Measurements from ENCODE around the gene P2RY6. TPM values are rescaled to one million over a fixed set of nuclear protein-coding genes. Genes with fewer than 3 reads are reported as not detected.

Gene P2RY6
- total RNA-seq, 1 experiment from 2014 or later: not detected

DNA sequence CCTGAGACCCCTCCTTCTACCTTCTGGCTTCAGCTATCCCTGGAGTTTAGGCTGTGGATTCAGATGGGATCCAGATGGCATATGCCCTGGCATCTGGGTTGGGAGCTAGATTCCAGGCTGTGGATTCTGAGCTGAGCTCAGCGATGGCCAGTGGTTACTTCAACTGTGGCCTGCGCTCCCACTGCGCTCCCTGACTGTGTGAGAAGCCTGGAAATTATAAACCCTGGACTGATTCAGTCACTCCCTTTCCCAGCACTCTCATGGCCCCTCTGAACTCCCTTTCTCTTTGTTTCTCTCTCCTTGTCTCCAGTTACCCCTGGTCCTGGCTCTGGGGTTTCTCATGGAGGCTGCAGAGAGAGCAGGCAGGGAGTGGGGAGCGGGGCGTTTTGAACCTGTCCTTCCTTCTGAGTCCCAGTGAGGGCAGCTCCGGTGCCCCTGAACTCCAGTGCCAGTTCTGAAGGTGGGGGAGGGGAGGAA lies 40.8 kb downstream of the P2RY6 start:
- no peak overlapping the region for H3K56ac ChIP-seq (ENCODE audit: insufficient read length, low read depth, low read length)
- no peaks in the 10 kb centered on the region for H3K4me1 ChIP-seq (ENCODE audit: insufficient read depth, low read length)
- H2BK15ac ChIP-seq (ENCODE audit: low read depth, low read length): no peak overlapping the region
- no CpG with 5 or more reads among the region's 6 CpGs for WGBS (ENCODE audit: extremely low coverage, insufficient read length, low lambda C conversion rate)
- no peaks in the 10 kb centered on the region; the same call in 1 of the 2 replicates for H3K27me3 ChIP-seq (ENCODE audit: insufficient read depth, low read length)
- DNase-seq: no peak
- no peaks in the 10 kb centered on the region for H3K79me1 ChIP-seq (ENCODE audit: insufficient read depth, low read depth, low read length, poor library complexity, severe bottlenecking)
- no peaks in the 10 kb centered on the region for H4K20me1 ChIP-seq (ENCODE audit: control insufficient read depth, insufficient read depth, insufficient read length)
- no peak overlapping the region for H3K27ac ChIP-seq (ENCODE audit: insufficient read length, low read depth, low read length)
- no peaks in the 10 kb centered on the region for H3K9me3 Mint-ChIP-seq
- H3K14ac ChIP-seq (ENCODE audit: insufficient read depth, low read length): no peak overlapping the region
- H3T11ph ChIP-seq (ENCODE audit: low read length): no peak overlapping the region
- H3K9ac ChIP-seq (ENCODE audit: extremely low read depth, insufficient read length, low read length): no peak overlapping the region
- no peak overlapping the region for H4K91ac ChIP-seq (ENCODE audit: insufficient read length, low read depth, low read length)
- H3K4ac ChIP-seq (ENCODE audit: low read depth, low read length): no peak overlapping the region
- no peak overlapping the region for H2BK12ac ChIP-seq (ENCODE audit: insufficient read length, low read depth, low read length)
- no peaks in the 10 kb centered on the region; the same call in 1 of the 2 replicates for H3K79me2 ChIP-seq (ENCODE audit: insufficient read depth, low read length)
- H3K27me3 Mint-ChIP-seq (ENCODE audit: low read depth): peaks cover 36% of the 10 kb centered on the region
- H3K27ac Mint-ChIP-seq: no peak overlapping the region; a peak in 1 of 7 replicates
- no peak overlapping the region for H4K8ac ChIP-seq (replicated peaks; ENCODE audit: insufficient read length, low read depth, low read length)
- no peak overlapping the region for H2BK20ac ChIP-seq (ENCODE audit: low read depth, low read length, poor library complexity, severe bottlenecking)
- H3K36me3 Mint-ChIP-seq (ENCODE audit: insufficient read depth in 1 of 3, low read depth in 3 of 3): peaks cover 0 to 5% (median 0%) of the 10 kb centered on the region in 3 experiments; a peak in 1 of 7 replicates
- H2AK5ac ChIP-seq (ENCODE audit: insufficient read length, low read length): no peak overlapping the region
- TF ChIP-seq, protein P1, sequence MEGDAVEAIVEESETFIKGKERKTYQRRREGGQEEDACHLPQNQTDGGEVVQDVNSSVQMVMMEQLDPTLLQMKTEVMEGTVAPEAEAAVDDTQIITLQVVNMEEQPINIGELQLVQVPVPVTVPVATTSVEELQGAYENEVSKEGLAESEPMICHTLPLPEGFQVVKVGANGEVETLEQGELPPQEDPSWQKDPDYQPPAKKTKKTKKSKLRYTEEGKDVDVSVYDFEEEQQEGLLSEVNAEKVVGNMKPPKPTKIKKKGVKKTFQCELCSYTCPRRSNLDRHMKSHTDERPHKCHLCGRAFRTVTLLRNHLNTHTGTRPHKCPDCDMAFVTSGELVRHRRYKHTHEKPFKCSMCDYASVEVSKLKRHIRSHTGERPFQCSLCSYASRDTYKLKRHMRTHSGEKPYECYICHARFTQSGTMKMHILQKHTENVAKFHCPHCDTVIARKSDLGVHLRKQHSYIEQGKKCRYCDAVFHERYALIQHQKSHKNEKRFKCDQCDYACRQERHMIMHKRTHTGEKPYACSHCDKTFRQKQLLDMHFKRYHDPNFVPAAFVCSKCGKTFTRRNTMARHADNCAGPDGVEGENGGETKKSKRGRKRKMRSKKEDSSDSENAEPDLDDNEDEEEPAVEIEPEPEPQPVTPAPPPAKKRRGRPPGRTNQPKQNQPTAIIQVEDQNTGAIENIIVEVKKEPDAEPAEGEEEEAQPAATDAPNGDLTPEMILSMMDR (conservative IDR thresholded peaks at IDR 0.05): no peak
- no peak overlapping the region for H3K4me3 Mint-ChIP-seq
- H3K23ac ChIP-seq (ENCODE audit: insufficient read length, low read depth, low read length): no peak overlapping the region
- H3K23me2 ChIP-seq (ENCODE audit: insufficient read length, low read depth, low read length, poor library complexity, severe bottlenecking): peaks cover 17% of the 10 kb centered on the region
- peaks cover 24 to 51% of the 10 kb centered on the region in 2 experiments for H3K4me1 Mint-ChIP-seq
- H2AFZ ChIP-seq (ENCODE audit: low read length): no peak overlapping the region
- no peaks in the 10 kb centered on the region for H3K9me3 ChIP-seq (ENCODE audit: control insufficient read depth, low read depth, low read length)
- H3K4me2 ChIP-seq (ENCODE audit: insufficient read depth, insufficient read length, low read length): no peak overlapping the region
- no peak overlapping the region for H2BK5ac ChIP-seq (ENCODE audit: insufficient read length, low read length)
- H2BK120ac ChIP-seq (ENCODE audit: low read depth, low read length, poor library complexity, severe bottlenecking): no peak overlapping the region
- no peak overlapping the region for H3K18ac ChIP-seq (ENCODE audit: insufficient read length, low read depth, low read length)
- no peak overlapping the region for H4K5ac ChIP-seq (ENCODE audit: insufficient read length, low read depth, low read length)

Measured in H9 (cell line).